ENCODE results near the gene SETBP1.

The SETBP1 gene

DNA sequence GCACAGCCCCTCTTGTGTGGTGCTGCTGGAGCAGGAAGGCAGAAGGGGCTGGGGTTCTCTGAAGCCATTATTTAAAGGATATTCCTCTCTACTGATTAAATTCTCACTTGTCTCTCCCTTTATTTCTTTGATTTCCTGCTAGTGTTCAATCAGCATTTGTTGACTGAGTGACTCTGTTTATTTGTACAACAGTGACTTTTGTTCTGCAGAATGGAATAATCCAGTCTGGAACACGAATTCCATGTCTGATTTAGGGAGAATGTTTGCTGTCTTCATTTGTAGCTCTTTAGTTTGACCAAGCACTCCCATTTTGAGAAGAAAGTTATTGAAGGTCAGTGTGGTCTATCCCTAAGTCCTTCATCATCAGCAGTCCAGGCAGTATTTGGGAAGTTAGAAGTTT lies 141.2 kb downstream of the SETBP1 start:
- DNase-seq: no peak

DNA sequence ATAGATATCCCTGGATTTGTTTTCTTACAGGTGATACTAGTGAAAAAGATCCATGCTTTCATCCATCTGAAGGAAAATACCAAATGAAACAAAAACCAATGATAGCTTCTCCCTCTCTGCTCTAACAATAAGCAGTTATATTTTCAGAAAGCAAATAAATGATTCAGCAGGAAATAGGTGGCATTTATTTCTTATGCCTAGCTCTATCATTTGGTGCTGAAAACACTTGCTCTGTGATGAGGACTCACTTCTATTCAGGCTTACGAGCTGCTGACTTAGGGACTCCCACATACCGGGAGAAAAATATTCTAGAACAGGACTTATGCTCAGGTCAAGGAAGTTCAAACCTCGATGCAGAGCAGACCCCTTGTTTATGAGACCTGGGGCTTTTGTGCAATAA lies 142.6 kb downstream of the SETBP1 start:
- DNase-seq: no peak

GRCh38 chr18:44823782-44824181 lies 143.1 kb downstream of the SETBP1 start:
- DNase-seq: no peak

GRCh38 chr18:44824884-44825283 lies 144.2 kb downstream of the SETBP1 start:
- DNase-seq: no peak

DNA sequence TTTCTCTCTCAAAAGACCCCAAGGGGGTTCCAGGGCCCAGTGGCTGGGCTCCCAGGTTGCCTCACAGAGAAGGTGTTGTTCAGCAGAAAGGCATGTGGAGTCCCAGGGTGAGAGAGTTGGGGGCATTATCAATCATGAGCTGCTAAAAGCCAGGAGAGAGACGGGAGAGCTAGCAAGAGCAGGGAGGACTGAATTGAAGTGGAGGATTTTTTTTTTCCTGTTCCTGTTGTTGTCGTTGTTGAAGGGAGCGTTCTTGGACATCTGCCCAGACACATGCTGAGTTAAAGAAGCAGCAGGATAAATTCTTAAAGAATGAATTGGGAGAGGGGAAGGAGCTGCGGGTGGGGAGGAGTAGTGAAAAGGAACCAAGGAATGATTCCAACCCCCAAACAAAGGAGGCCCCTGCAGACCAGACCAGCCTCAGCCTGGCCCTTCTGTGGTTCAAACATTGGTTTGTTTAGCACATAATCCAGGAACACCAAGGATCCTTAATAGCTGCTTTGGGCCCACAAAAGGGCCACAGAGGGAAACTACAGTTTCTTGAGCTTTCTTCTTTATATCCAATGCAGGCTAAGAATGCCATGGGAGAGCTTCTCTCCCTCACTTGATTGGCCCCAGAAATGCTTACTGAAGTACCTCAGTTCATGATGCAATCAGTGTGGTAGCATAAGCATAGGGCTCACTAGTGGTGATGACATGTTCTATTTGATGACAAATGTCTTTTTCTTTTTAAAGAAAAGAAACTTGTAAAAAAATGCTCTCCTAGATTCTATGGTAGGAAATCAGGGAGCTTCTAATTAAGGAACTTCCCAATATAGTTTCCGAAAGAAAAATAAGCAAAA lies 146.0 kb downstream of the SETBP1 start:
- DNase-seq: no peak

- no peak for DNase-seq
Observed at GRCh38 chr18:44828080-44828479, 147.4 kb downstream of the SETBP1 start.

DNA sequence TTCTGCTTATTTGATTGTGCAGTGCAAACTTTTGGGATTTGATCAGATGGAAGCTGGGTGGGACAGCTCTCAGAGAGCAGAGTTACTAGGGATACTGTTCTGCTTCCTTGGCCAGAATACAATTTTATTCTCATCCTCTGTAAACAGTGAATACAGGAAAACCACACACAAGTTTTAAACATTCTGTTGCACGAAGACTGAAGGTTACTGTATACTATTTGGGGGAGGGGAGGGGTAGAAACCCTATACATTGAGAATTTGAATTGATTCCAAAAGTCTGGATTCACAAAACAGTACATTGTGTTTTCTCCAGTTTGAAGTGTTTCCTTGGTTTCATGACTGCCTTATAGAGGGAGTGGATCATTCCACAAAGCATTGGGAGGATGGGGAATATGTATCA lies 149.9 kb downstream of the SETBP1 start:
- no peak for DNase-seq

DNA sequence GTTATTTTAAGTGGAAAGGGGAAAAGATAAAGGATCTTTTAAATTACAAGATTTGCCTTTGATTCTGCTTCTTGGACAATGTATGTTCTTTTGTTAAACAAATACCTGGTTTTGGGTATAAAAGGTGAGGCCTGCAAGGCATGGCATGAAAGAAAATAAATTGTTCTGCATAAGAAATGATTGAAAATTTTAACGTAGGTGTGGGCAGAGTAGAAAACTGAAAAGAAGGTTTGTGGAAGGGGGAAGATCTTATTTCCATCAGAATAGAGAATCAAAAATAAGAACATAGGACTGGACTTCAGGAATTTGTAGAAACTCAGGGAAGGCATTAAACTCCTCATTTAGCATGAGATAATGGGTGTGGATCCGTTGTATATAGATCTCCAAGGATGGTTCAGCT lies 153.1 kb downstream of the SETBP1 start:
- DNase-seq: no peak

GRCh38 chr18:44834867-44835469 lies 154.3 kb downstream of the SETBP1 start:
- no peak for DNase-seq

GRCh38 chr18:44835703-44836102 lies 155.0 kb downstream of the SETBP1 start:
- no peak for DNase-seq

- DNase-seq: no peak
Observed at GRCh38 chr18:44836263-44836662, 155.6 kb downstream of the SETBP1 start.

- no peak for DNase-seq
Observed at GRCh38 chr18:44837482-44838180, 156.9 kb downstream of the SETBP1 start.

GRCh38 chr18:44838971-44839666 lies 158.4 kb downstream of the SETBP1 start:
- peak; percentile 48 for DNase-seq

DNA sequence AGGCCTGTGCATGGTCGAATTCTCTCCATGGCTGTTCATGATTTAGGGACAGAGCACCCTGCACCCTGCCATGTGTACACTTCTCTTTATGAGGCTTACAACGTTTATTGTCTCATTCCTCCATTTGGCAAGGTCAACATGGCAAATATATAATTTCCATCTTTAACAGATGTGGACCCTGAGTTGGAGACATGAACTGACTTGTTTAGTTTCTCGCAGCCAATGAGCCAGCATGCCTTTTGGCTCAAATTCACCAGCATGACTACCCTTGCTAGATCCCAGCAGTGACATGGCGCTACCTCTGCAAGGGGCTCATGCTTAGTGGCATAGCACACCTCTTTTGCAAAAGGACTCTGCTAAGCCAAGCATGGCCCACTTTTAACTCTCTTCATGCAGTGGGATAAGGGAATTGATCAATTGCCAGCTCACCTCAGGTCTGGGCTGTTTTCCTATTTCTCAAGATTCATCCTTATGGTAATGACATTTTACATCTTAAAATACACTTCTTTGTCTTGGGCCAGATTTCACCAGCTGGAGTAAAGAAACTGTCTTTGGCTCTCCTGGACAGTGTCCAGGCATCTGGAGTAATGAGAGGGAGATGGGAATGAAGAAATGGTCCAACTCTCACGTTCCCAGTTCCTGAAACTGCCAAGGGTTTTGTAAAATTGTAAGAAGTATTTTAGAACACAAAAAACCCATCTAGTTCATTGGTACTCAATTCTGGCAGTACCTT lies 159.5 kb downstream of the SETBP1 start:
- DNase-seq: no peak

DNA sequence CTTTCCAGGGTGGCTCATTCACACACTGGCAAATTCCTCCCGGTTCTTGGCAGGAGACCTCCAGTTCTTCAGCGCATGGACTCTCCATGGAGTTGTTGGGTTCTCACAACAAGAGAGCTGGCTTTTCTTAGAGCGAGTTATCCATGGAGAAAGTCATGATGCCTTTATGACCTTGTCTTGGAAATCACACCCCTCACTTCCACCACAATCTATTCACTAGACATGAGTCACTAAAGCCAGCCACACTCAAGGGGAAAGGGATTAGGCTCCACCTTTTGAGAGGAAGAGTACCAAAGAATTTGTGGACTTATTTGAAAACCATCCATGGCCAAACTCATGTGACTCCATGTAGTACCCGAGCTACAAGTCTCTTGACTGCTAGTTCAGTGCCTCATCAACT lies 160.5 kb downstream of the SETBP1 start:
- no peak for DNase-seq

DNA sequence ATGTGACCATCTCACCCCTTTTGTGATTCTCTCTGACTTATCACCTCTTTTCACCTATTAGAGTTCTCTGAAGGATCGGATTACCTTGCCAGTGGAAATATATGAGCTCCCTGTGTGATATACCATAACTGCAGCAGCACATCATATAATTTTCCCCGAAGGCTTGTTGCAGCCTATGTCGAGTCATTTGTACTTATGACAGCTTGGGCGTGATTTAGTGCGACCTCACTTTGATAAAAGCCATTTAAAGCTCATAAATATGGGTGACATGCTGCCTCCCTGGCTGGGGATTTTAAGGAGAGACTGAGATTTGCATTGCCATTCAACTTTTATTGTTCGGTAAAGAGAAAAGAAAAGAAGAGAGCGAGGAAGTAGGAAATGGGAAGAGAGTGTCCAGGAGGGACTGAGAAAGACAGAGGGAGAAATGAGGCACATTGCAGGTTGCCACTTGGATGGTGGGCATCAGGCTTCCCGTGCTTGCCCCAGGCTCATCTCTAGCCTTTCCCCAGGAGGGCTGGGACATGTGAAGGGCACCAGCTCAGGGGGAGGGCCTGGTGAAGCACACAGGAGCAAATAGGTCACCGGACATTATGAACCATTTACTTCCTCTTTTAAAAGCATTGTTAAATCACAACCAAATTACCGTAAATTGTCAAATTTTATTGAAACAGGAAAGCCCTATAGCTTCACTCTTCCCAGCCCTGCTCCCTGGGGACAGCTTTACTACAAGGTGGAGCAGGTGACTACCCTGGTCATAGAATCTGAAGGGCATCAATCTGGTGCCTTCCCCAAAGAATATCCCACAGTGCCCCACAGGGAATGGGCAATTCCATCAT lies 161.3 kb downstream of the SETBP1 start:
- no peak for DNase-seq

GRCh38 chr18:44842588-44843412 lies 162.1 kb downstream of the SETBP1 start:
- DNase-seq: no peak

DNA sequence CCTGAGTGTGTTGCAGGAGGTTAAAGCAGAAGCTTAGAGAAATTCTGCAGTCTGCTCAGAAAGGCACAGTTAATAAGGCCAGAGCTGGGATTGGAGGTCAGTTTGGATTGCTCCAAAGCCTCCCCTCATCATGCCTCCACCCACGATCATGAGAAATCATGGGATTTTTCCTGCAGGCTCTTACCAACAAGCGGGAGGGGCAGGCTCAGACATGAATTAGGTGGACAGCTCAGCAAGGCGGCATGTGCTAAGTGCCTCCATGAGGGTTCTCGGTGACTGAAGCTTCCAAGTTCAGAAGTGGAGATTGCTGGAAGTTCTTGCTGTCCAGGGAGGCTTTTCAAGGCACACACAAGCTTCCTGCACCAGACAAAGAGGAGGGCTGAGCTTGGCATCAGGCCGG lies 163.8 kb downstream of the SETBP1 start:
- DNase-seq: no peak

- no peak for DNase-seq
Observed at GRCh38 chr18:44846450-44846849, 165.8 kb downstream of the SETBP1 start.

- no peak for DNase-seq
Observed at GRCh38 chr18:44848644-44849335, 168.1 kb downstream of the SETBP1 start.

Measured in activated CD4-positive, CD25-positive, alpha-beta regulatory T cell treated with anti-CD3 and anti-CD28 coated beads, Interleukin-2, amount 50 U/mL, for 72 hours (primary cell).